H1 (cell line): ENCODE results near the gene ALKAL2. TPM values are rescaled to one million over a fixed set of nuclear protein-coding genes. Genes with fewer than 3 reads are reported as not detected.

Experiments
- CTCF ChIA-PET: fragments of 300-600 bp; sonication (Branson Sonifier 250); formaldehyde crosslinking; loops from one replicate; lab custom pipeline; 2021; ENCODE audit not compliant: partially characterized antibody; lab: Charles Lee
- POLR2A ChIA-PET: fragments of 300-600 bp; sonication (Branson Sonifier 250); formaldehyde crosslinking; loops from one replicate; lab custom pipeline; 2021; ENCODE audit warnings: inconsistent platforms; ENCODE audit not compliant: partially characterized antibody; lab: Charles Lee
- DNase-seq, 2 experiments: peaks; one replicate each; pipeline versions ENCODE4 v3.0.0 to v3.0.0-alpha.2; 2010 to 2022; ENCODE audit warnings: low spot score in 2 of 2, low read depth in 1 of 2, mixed read lengths in 1 of 2
- FAIRE-seq: peaks from 2 replicates; lab custom pipeline; 2011; peaks lifted over from hg19 to GRCh38; lab: Jason Lieb, UNC
- H2AFZ ChIP-seq: 2 replicates; pipeline ENCODE4 v1.8.1; 2012; ENCODE audit warnings: low read length, inconsistent platforms
- H2AK5ac ChIP-seq: 2 replicates; pipeline ENCODE4 v1.6.1; 2013; ENCODE audit warnings: low read depth, low read length
- H2BK120ac ChIP-seq: replicated peaks from 2 replicates; pipeline ENCODE3; 2013; ENCODE audit warnings: low read depth, low read length, inconsistent platforms
- H2BK12ac ChIP-seq: 2 replicates; pipeline ENCODE4 v1.6.1; 2013; ENCODE audit warnings: low read depth, low read length
- H2BK15ac ChIP-seq: 2 replicates; pipeline ENCODE4 v1.6.1; 2013; ENCODE audit warnings: low read length
- H2BK20ac ChIP-seq: 2 replicates; pipeline ENCODE4 v1.6.1; 2013; ENCODE audit warnings: low read length
- H2BK5ac ChIP-seq: 2 replicates; pipeline ENCODE4 v1.6.1; 2013; ENCODE audit warnings: low read depth, low read length
- H3K14ac ChIP-seq: 2 replicates; pipeline ENCODE4 v1.6.1; 2013; ENCODE audit warnings: inconsistent platforms; ENCODE audit not compliant: insufficient read length
- H3K18ac ChIP-seq: 2 replicates; pipeline ENCODE4 v1.6.1; 2013; ENCODE audit warnings: low read length; ENCODE audit errors: extremely low read depth
- H3K23ac ChIP-seq: 2 replicates; pipeline ENCODE4 v1.6.1; 2013; ENCODE audit warnings: inconsistent platforms; ENCODE audit not compliant: insufficient read length
- H3K23me2 ChIP-seq: 2 replicates; pipeline ENCODE4 v1.6.1; 2013; ENCODE audit warnings: low read depth, low read length
- H3K27ac ChIP-seq: 2 replicates; pipeline ENCODE4 v1.6.1; 2011; ENCODE audit warnings: low read depth, low read length, inconsistent platforms
- H3K27me3 ChIP-seq, 4 experiments: replicated peaks in 1 of 4; 1 replicate in 1 of 4; 2 replicates in 3 of 4; pipeline versions ENCODE4 v1.6.1 to v1.8.1; 2011 to 2013; ENCODE audit warnings: low read length in 3 of 4, mild to moderate bottlenecking in 3 of 4, inconsistent platforms in 2 of 4, mixed read lengths in 2 of 4, moderate library complexity in 1 of 4; ENCODE audit not compliant: control insufficient read depth in 3 of 4, insufficient read depth in 3 of 4; ENCODE audit errors: extremely low read depth in 1 of 4
- H3K36me3 ChIP-seq, 4 experiments: 2 replicates each; pipeline versions ENCODE4 v1.6.1 to v1.8.1; 2011 to 2013; ENCODE audit warnings: mild to moderate bottlenecking in 4 of 4, low read length in 3 of 4, moderate library complexity in 2 of 4, control low read depth in 1 of 4, inconsistent platforms in 1 of 4; ENCODE audit not compliant: insufficient read depth in 4 of 4, control insufficient read depth in 2 of 4
- H3K4ac ChIP-seq: replicated peaks from 2 replicates; pipeline ENCODE3; 2013; ENCODE audit warnings: low read length, low read depth, mixed read lengths, inconsistent platforms; ENCODE audit not compliant: insufficient read length
- H3K4me1 ChIP-seq, 4 experiments: replicated peaks in 1 of 4; 1 replicate in 1 of 4; 2 replicates in 3 of 4; pipeline versions ENCODE4 v1.6.1 to v1.8.1; 2011 to 2013; ENCODE audit warnings: low read length in 3 of 4, inconsistent platforms in 2 of 4, mixed read lengths in 1 of 4; ENCODE audit not compliant: insufficient read depth in 4 of 4, control insufficient read depth in 3 of 4
- H3K4me2 ChIP-seq, 2 experiments: 2 replicates each; pipeline versions ENCODE4 v1.6.1 to v1.8.1; 2011 to 2013; ENCODE audit warnings: low read depth in 2 of 2, low read length in 2 of 2, control low read depth in 1 of 2, inconsistent platforms in 1 of 2, mild to moderate bottlenecking in 1 of 2; ENCODE audit not compliant: insufficient read depth in 1 of 2
- H3K4me3 ChIP-seq, 4 experiments: fragments of 200-600, 300-600 bp in 1 of 4; sonication (generic), shearing (Covaris generic), sonication (Bioruptor Twin) in 1 of 4; 2 replicates each; pipeline versions ENCODE4 v1.5.1 to v1.8.1; 2011 to 2016; ENCODE audit warnings: low read length in 4 of 4, low read depth in 3 of 4, control low read depth in 2 of 4, inconsistent platforms in 2 of 4, mild to moderate bottlenecking in 2 of 4, mixed read lengths in 1 of 4, moderate library complexity in 1 of 4; ENCODE audit not compliant: insufficient read depth in 2 of 4; ENCODE audit errors: extremely low read depth in 1 of 4
- H3K56ac ChIP-seq: replicated peaks from 2 replicates; pipeline ENCODE3; 2013; ENCODE audit warnings: low read depth, mild to moderate bottlenecking, mixed read lengths, low read length, inconsistent platforms; ENCODE audit not compliant: insufficient read length
- H3K79me1 ChIP-seq: 2 replicates; pipeline ENCODE4 v1.6.1; 2013; ENCODE audit warnings: low read depth, low read length, control low read depth
- H3K79me2 ChIP-seq, 2 experiments: 2 replicates each; pipeline versions ENCODE4 v1.6.1 to v1.8.1; 2012 to 2013; ENCODE audit warnings: low read length in 2 of 2, mild to moderate bottlenecking in 2 of 2, inconsistent platforms in 1 of 2; ENCODE audit not compliant: insufficient read depth in 2 of 2, control insufficient read depth in 1 of 2
- H3K9ac ChIP-seq, 4 experiments: replicated peaks in 1 of 4; 1 replicate in 1 of 4; 2 replicates in 3 of 4; pipeline versions ENCODE4 v1.6.1 to v1.8.1; 2011 to 2013; ENCODE audit warnings: low read depth in 3 of 4, low read length in 3 of 4, control low read depth in 2 of 4, mild to moderate bottlenecking in 2 of 4, moderate library complexity in 2 of 4, inconsistent platforms in 1 of 4; ENCODE audit errors: extremely low read depth in 1 of 4
- H3K9me3 ChIP-seq, 2 experiments: 2 replicates each; pipeline versions ENCODE4 v1.6.1 to v1.8.1; 2012 to 2013; ENCODE audit warnings: mild to moderate bottlenecking in 2 of 2, moderate library complexity in 2 of 2, control low read depth in 1 of 2, inconsistent platforms in 1 of 2, low read depth in 1 of 2, low read length in 1 of 2, mixed read lengths in 1 of 2; ENCODE audit not compliant: insufficient read depth in 2 of 2
- H4K20me1 ChIP-seq, 2 experiments: replicated peaks in 1 of 2; 2 replicates each; pipeline versions ENCODE3 to v1.8.1; 2011 to 2013; ENCODE audit warnings: inconsistent platforms in 2 of 2, low read length in 2 of 2, mild to moderate bottlenecking in 1 of 2; ENCODE audit not compliant: insufficient read depth in 2 of 2, control insufficient read depth in 1 of 2
- H4K5ac ChIP-seq: 2 replicates; pipeline ENCODE4 v1.6.1; 2013; ENCODE audit warnings: low read length, low read depth, mixed read lengths, inconsistent platforms; ENCODE audit not compliant: insufficient read length
- H4K8ac ChIP-seq: 2 replicates; pipeline ENCODE4 v1.8.0; 2013; ENCODE audit warnings: mild to moderate bottlenecking, moderate library complexity, low read length, inconsistent platforms; ENCODE audit not compliant: insufficient read depth; ENCODE audit errors: extremely low read depth
- H4K91ac ChIP-seq: replicated peaks from 2 replicates; pipeline ENCODE3; 2013; ENCODE audit warnings: low read length, mixed read lengths, inconsistent platforms; ENCODE audit not compliant: insufficient read length
- POLR2AphosphoS5 ChIP-seq: IDR thresholded peaks from 2 replicates; pipeline ENCODE4 v1.6.1; 2011; ENCODE audit warnings: low read depth, low read length
- SIRT6 ChIP-seq: IDR thresholded peaks from one replicate; pipeline ENCODE4 v1.7.1; 2012; ENCODE audit warnings: low read length, inconsistent platforms
- SP4 ChIP-seq: IDR thresholded peaks from 2 replicates; pipeline ENCODE4 v1.6.1; 2012; ENCODE audit warnings: low read length, inconsistent platforms
- ZNF274 ChIP-seq: IDR thresholded peaks from 2 replicates; pipeline ENCODE4 v1.7.0; 2012; ENCODE audit warnings: low read length, borderline replicate concordance; ENCODE audit errors: extremely low read depth
- WGBS, 2 experiments: shearing (Covaris generic) in 1 of 2; methylation state at CpG; one replicate each; pipeline versions ENCODE4 v1.1.6 to v1.1.7; 2013 to 2015; ENCODE audit warnings: low lambda C conversion rate in 2 of 2, mixed read lengths in 2 of 2, inconsistent platforms in 1 of 2, low coverage in 1 of 2, missing lambda C conversion rate in 1 of 2; ENCODE audit not compliant: insufficient replicate concordance in 2 of 2, insufficient coverage in 1 of 2, insufficient read length in 1 of 2; ENCODE audit errors: extremely low coverage in 1 of 2, missing lambda C conversion rate in 1 of 2; 5-methylcytosine and 5-hydroxymethylcytosine counted together
- polyA plus RNA-seq, 7 experiments: library from polyadenylated mRNA; depleted of rRNA in 3 of 7; stranded (reverse) in 5 of 7; unstranded in 2 of 7; fragments of >200 nt in 5 of 7; fragments of 200-250 nt in 2 of 7; gene quantifications; 1 replicate in 5 of 7; 2 replicates in 1 of 7; 4 replicates in 1 of 7; pipeline versions ENCODE4 v1.2.1 to v1.2.3, GENCODE V29; 2011 to 2013; ENCODE audit warnings: missing spikeins in 2 of 7, mixed read lengths in 2 of 7
- total RNA-seq: library from RNA; stranded (reverse); fragmentation: NEBNext Ultra II Directional; extraction: Animal tissue kit (Norgen Biotek cat#: 25700); gene quantifications from 2 replicates; pipeline ENCODE4 v1.2.1, GENCODE V29; 2021

ALKAL2 gene
- total and polyA plus RNA-seq, 2 of the 8 experiments (the other 6 are each of a cell fraction or from before 2014, with no cell fraction given): 4.6 to 11.5 TPM

DNA sequence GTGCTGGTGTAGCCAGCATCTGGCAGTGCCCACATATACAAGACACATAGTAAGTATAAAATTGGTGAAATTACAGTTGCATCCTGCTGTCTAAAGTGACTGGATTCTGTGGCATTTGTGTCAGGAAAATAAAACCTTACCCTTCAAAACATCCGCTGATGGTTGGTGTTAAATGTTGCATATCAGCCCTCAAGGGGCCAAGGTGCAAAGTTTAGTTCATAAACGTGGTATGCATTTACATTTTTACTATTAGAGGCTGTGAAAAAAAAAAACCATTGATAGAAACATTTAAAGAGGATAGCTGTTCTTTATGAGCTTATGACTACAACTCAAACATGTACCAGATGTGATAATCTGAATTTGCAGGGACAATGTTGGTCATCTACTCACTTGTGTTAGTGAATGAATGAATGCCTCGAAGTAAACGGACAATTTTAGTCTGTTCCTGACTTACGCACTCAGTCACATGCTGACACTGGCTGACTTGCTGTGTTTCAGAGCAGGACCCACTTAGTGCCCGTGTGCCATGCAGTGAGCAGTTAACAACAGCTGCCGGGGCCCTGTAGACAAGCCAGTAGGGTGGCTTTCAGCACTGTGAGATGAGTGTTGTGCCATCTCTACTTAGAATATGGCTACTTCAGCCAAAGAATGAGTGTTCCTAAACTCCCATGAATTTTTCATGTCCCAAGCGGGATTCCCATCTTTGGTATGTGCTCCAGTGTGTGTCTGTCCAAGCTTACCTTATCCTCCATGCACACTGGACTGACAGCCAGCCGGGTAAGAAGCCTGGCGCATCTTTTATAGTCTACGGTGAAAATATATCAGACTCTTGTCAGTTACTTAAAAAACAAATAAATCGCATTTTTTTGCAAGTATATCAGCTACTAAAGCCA, 5.3 kb downstream of the ALKAL2 start:
- no peak for TF ChIP-seq SIRT6
- TF ChIP-seq ZNF274: no peak
- no peak for TF ChIP-seq SP4
- no peak for TF ChIP-seq POLR2AphosphoS5
- Histone ChIP-seq H3K23me2 (no peaks in the 10 kb centered on the region), H2BK12ac (no peak overlapping the region), H3K56ac (no peak overlapping the region), H2BK15ac (no peak overlapping the region), H3K14ac (no peak overlapping the region), H2BK20ac (no peak overlapping the region), H4K8ac (no peak overlapping the region), H2AFZ (no peak overlapping the region), H2AK5ac (no peak overlapping the region), H4K5ac (no peak overlapping the region), H4K91ac (no peak overlapping the region), H3K27ac (no peak overlapping the region), H3K4me3 (no peak overlapping the region), H3K79me1 (no peaks in the 10 kb centered on the region; the same call in 1 of the 2 replicates), H4K20me1 (peaks cover 4 to 13% of the 10 kb centered on the region in 2 experiments), H2BK5ac (no peak overlapping the region), H3K4me1 (peaks cover 6 to 29% (median 20%) of the 10 kb centered on the region in 4 experiments), H3K9me3 (no peaks in the 10 kb centered on the region), H3K23ac (no peak overlapping the region), H3K9ac (no peak overlapping the region), H3K4me2 (no peak overlapping the region), H3K36me3 (peaks cover 2 to 40% (median 23%) of the 10 kb centered on the region in 4 experiments), H3K18ac (no peak overlapping the region), H3K79me2 (peaks cover 0 to 3% of the 10 kb centered on the region in 2 experiments; a peak in 1 of 4 replicates), H2BK120ac (no peak overlapping the region), H3K27me3 (peaks cover 0 to 20% (median 11%) of the 10 kb centered on the region in 4 experiments; a peak in 5 of 7 replicates), H3K4ac (no peak overlapping the region)
- ChIA-PET POLR2A (interaction anchor here (0.9 to 1.9 kb wide), 5 partner anchors 9 to 218 kb away, joined by 3 to 8 read pairs (median 5); partner anchors contain the start of gene SH3YL1), CTCF (interaction anchor here (0.6 to 5.1 kb wide), 4 partner anchors 9 to 271 kb away, joined by 3 to 28 read pairs (median 6); no protein-coding TSS in a partner anchor)
- 89% methylated on average over 12 of the region's 12 CpGs; no CpG with 5 or more reads in 1 of the 2 experiments for WGBS, 2 experiments
- DNase-seq (no peak), FAIRE-seq (no peak)
